ENCODE measurements around the gene CXCL17.

The CXCL17 gene

DNA sequence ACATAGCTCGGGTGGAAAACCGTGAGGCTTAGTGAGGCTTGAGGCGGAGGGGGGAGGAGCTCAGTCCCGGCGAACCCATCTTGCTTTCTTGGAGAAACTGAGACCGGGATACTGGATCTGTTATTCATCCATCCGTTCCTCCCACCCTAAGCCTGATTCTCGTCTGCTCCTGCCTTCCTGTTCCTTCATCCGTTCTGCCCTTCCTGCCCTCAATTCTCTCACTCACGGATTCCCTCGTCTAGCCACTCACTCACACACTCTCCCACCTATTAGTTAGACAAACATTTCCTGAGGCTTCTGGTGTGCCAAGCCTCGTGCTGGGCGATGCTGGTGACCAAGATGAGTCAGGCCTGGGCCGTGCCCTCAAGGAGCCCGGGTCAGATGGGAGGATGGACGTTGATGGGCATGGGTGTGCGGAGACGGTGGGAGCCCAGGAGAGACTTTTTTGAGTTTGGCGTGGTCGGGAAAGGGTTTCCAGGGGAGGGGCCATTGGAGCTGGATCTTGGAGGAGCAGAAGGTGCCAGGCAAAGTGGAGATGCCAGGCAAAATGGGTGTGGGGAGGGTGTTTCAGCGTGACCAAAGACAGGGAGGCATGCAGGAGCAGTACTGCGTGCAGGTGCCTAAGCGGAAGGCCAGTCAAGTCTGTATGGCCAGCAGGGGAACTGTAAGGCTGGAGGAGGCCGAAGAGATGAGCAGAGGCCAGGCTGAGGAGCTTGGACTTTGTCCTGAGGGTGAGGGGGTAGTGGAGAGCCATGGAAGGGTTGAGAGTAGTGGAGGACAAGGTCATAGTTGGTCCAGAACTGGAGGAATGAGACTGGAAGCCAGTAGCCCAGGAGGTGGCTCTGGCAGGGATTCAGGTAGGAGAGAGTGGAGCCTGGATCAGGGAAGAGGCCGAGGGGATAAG is 45.2 kb downstream of the CXCL17 start:
- no peak for DNase-seq

DNA sequence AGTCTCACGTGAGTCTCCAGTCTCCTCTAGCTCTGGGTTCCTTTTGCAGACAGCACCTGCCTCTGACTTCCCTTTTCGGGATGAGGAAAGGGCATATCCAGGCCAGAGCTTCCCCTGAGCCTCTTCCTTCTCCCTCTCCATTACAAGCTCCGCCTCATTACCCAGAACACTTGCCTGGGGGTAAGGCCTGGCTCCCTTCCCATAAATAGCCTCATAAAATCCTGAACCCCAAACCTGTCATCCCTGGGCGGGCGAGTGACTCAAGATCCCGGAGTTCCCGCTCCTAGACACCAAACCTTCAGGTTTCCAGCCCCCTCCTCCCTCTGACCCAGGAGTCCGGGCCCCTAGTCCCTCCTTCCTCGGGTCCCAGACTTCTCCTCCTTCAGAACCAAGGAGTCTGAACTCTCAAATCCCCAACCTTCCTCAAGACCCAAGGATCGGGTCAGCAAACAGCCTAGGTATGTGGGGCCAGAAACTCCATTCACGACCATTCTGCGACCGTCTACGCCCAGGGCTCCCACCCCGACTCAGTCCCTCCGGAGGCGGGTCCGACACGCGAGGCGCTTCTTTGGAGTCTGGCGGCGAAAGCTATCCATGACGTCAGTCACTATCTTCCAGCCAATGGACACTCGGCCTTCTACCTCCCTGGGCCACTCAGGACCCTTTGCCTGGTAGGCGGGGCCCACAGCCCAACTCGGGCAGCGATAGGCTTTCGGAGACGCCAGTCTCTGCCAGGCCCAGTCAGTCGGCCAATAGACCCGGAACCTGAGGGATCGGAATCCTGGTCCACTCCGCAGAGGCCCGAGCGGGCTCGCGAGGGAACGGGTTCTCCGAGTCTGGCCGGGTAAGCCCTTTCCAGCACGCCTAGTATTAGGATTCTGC is 46.1 kb downstream of the CXCL17 start:
- DNase-seq = peak; percentile 95

GRCh38 chr19:42394751-42395150 is 48.0 kb downstream of the CXCL17 start:
- no peak for DNase-seq

GRCh38 chr19:42392165-42392564 is 50.6 kb downstream of the CXCL17 start:
- no peak for DNase-seq

GRCh38 chr19:42389899-42390298 is 52.8 kb downstream of the CXCL17 start, which contains the start of gene CNFN:
CNFN (minus strand) TSS chr19:42390297; CDS start chr19:42389037, 1,260 bp downstream.
- no peak for DNase-seq

- DNase-seq = no peak
Measured at GRCh38 chr19:42388851-42389489, 53.8 kb downstream of the CXCL17 start.

DNA sequence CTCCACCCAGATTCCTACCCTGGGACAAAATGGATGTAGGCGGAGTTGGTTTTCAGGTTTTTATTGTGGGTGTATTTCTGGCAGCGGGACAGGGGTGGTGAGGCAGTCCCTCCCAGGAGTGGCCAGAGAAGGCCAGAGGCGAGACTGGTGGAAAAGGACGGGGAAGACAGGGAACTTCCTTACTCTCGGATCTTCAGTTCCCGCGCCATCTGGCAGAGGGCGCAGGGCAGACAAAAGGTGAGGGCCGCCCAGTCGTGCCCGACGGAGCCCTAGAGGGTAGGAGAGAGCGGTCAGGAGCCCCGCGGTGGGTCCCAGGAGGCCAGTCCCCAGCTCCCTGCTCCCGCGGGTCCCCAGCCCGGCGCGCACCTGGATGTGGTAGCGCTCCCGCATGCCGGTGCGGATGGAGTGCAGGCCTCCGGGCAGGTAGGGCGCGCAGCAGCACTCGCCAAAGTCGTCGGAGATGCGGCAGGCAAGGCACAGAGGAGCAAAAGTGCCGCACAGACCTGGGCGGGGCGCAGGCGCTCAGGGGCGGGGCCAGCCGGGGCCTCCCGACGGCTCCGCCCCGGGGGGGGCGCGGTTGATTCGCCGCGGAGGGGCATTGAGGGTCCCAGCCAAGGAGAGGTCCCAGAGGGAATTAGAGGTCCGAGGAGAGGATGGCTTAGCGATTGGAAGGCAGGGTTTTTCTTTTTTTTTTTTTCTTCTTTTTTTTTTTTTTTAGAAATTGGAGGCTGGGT is 55.6 kb downstream of the CXCL17 start:
- peak; percentile 25 for DNase-seq

- DNase-seq = no peak
Measured at GRCh38 chr19:42380155-42380554, 62.6 kb downstream of the CXCL17 start.
